Measurements from ENCODE around the gene POMZP3. TPM values are rescaled to one million over a fixed set of nuclear protein-coding genes. Genes with fewer than 3 reads are reported as not detected.
"Not testable (repeated sequence)": the region's sequence is repeated elsewhere in the genome, so short reads cannot be mapped to it uniquely, and the experiment has no call there.

POMZP3 gene
- total RNA-seq: 1 to 10 TPM; 2.0 to 3.8 (median 2.6) TPM
- long read RNA-seq: 0 reads

GRCh38 chr7:76626989-76627642 lies at the start of gene POMZP3:
Gene POMZP3, minus strand, starts transcription at chr7:76627279. Its CDS starts 1,215 bp downstream, at chr7:76626064.
- DNase-seq: peak; percentile 30 to 57 (median 46)
- H3K4me1 ChIP-seq; intact Hi-C loops (cut with DNase I); H3K36me3 ChIP-seq; H3K27me3 ChIP-seq; H3K9me3 ChIP-seq: not testable (repeated sequence)
- Histone ChIP-seq H3K27ac (peak within 1 kb of the TSS; percentile 59 to 89 (median 86)), H3K4me3 (peak within 1 kb of the TSS; percentile 49 to 68 (median 59))
- WGBS (ENCODE audit: insufficient coverage, low coverage, low lambda C conversion rate, missing lambda C conversion rate): no CpG with 5 or more reads among the region's 78 CpGs
- peak; percentile 81 for TF ChIP-seq POLR2A (IDR thresholded peaks at IDR 0.05)
- peak; percentile 92 to 96 (median 95) for ATAC-seq

GRCh38 chr7:76675783-76676182 lies 48.7 kb upstream of the POMZP3 start:
- H3K27ac ChIP-seq; intact Hi-C loops (cut with DNase I); ATAC-seq; H3K9me3 ChIP-seq; H3K27me3 ChIP-seq; DNase-seq; H3K36me3 ChIP-seq; H3K4me3 ChIP-seq: not testable (repeated sequence)
- 77% methylated on average over 2 of the region's 2 CpGs for WGBS (ENCODE audit: insufficient coverage, low coverage, low lambda C conversion rate, missing lambda C conversion rate)
- H3K4me1 ChIP-seq: peaks cover 0 to 11% (median 5%) of the 10 kb centered on the region in 4 donors

GRCh38 chr7:76673346-76673745 lies 46.3 kb upstream of the POMZP3 start:
- 73% methylated on average over 3 of the region's 5 CpGs for WGBS (ENCODE audit: insufficient coverage, low coverage, low lambda C conversion rate, missing lambda C conversion rate)
- H3K9me3 ChIP-seq; ATAC-seq; DNase-seq; H3K4me1 ChIP-seq; intact Hi-C loops (cut with DNase I); H3K27me3 ChIP-seq; H3K36me3 ChIP-seq; H3K27ac ChIP-seq; H3K4me3 ChIP-seq: not testable (repeated sequence)

GRCh38 chr7:76659212-76659611 lies 32.1 kb upstream of the POMZP3 start:
- DNase-seq; H3K4me1 ChIP-seq; H3K4me3 ChIP-seq; intact Hi-C loops (cut with DNase I); H3K9me3 ChIP-seq; ATAC-seq; H3K27ac ChIP-seq; H3K36me3 ChIP-seq; H3K27me3 ChIP-seq: not testable (repeated sequence)

- H3K9me3 ChIP-seq; H3K27ac ChIP-seq; DNase-seq; ATAC-seq; H3K36me3 ChIP-seq; H3K4me3 ChIP-seq; H3K4me1 ChIP-seq; H3K27me3 ChIP-seq; intact Hi-C loops (cut with DNase I): not testable (repeated sequence)
- WGBS (ENCODE audit: insufficient coverage, low coverage, low lambda C conversion rate, missing lambda C conversion rate): 40% methylated on average over 2 of the region's 2 CpGs
Observed at GRCh38 chr7:76656425-76656824, 29.3 kb upstream of the POMZP3 start.

- ATAC-seq; H3K27ac ChIP-seq; H3K9me3 ChIP-seq; H3K4me3 ChIP-seq; H3K27me3 ChIP-seq; H3K4me1 ChIP-seq; H3K36me3 ChIP-seq; intact Hi-C loops (cut with DNase I); DNase-seq: not testable (repeated sequence)
- no CpG with 5 or more reads among the region's 5 CpGs for WGBS (ENCODE audit: insufficient coverage, low coverage, low lambda C conversion rate, missing lambda C conversion rate)
Observed at GRCh38 chr7:76642620-76643019, 15.5 kb upstream of the POMZP3 start.

- H3K27me3 ChIP-seq; H3K4me1 ChIP-seq; H3K4me3 ChIP-seq; H3K27ac ChIP-seq; H3K9me3 ChIP-seq; intact Hi-C loops (cut with DNase I); DNase-seq; H3K36me3 ChIP-seq: not testable (repeated sequence)
- ATAC-seq: peak; percentile 96 to 98 (median 98)
- peak in 3 of 4 donors; percentile 41 to 52 (median 47) for TF ChIP-seq CTCF (IDR thresholded peaks at IDR 0.05)
- 9% methylated on average over 5 of the region's 7 CpGs for WGBS (ENCODE audit: insufficient coverage, low coverage, low lambda C conversion rate, missing lambda C conversion rate)
Observed at GRCh38 chr7:76637061-76637691, 10.1 kb upstream of the POMZP3 start.

GRCh38 chr7:76626581-76626980 lies 498 bp downstream of the POMZP3 start:
- H3K9me3 ChIP-seq; H3K36me3 ChIP-seq; intact Hi-C loops (cut with DNase I); H3K4me1 ChIP-seq; H3K27me3 ChIP-seq: not testable (repeated sequence)
- WGBS (ENCODE audit: insufficient coverage, low coverage, low lambda C conversion rate, missing lambda C conversion rate): 2% methylated on average over 8 of the region's 34 CpGs
- Histone ChIP-seq H3K4me3 (peak overlapping the region; percentile 49 to 68 (median 59)), H3K27ac (peak overlapping the region in 1 of 3 donors; percentile 59)
- peak in 2 of 3 donors; percentile 43 to 48 for DNase-seq
- ATAC-seq: peak; percentile 66 to 77 (median 72)

GRCh38 chr7:76619439-76620190 lies 7.5 kb downstream of the POMZP3 start:
- DNase-seq; H3K9me3 ChIP-seq; H3K4me3 ChIP-seq; H3K27me3 ChIP-seq; H3K36me3 ChIP-seq; H3K27ac ChIP-seq; intact Hi-C loops (cut with DNase I); H3K4me1 ChIP-seq; ATAC-seq: not testable (repeated sequence)
- WGBS (ENCODE audit: insufficient coverage, low coverage, low lambda C conversion rate, missing lambda C conversion rate): 71% methylated on average over 2 of the region's 13 CpGs

All from right lobe of liver (tissue), 6 donors.